ENCODE measurements around the gene DYNLT2. TPM values are rescaled to one million over a fixed set of nuclear protein-coding genes. Genes with fewer than 3 reads are reported as not detected.

DYNLT2 gene
- total and polyA plus RNA-seq, 2 of the 13 experiments (the other 11 are each of a cell fraction or from before 2014, with no cell fraction given), result 2.1 to 4.3 TPM

DNA sequence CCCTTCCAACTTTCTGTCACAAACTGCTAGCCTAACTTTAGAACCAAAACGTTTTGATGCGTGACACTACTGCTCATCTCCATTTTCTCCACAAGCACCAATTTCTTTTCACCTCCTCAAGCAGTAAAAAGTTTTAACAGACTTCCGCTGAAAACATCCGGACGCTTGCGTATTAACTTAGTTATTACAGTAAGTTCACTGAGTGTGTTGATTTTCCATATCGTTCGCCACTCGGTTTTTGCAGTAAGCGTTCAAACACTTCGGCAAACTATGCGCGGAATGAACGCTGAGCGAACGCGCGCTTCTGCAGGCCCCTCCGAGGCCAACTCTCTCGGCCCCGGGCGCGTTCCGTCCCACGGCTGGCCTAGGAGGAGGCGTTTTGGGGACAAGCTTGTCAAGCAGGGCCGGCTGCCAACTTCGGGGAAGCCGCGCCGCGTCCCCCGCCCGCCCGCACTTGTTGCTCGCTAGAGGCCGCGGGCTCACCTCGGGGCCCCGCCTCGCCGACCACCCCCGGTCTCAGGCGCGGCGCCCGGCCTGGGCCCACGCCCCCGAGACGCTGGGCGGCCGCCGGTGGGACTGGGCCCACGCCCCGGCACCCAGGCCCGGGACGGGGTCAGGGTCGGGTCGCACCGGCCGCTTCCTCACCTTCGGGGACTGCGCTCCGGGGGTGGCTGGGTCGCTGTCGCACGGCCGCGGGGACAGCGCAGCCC lies 28.0 kb downstream of the DYNLT2 start (continued):
- TF ChIP-seq, protein P1, sequence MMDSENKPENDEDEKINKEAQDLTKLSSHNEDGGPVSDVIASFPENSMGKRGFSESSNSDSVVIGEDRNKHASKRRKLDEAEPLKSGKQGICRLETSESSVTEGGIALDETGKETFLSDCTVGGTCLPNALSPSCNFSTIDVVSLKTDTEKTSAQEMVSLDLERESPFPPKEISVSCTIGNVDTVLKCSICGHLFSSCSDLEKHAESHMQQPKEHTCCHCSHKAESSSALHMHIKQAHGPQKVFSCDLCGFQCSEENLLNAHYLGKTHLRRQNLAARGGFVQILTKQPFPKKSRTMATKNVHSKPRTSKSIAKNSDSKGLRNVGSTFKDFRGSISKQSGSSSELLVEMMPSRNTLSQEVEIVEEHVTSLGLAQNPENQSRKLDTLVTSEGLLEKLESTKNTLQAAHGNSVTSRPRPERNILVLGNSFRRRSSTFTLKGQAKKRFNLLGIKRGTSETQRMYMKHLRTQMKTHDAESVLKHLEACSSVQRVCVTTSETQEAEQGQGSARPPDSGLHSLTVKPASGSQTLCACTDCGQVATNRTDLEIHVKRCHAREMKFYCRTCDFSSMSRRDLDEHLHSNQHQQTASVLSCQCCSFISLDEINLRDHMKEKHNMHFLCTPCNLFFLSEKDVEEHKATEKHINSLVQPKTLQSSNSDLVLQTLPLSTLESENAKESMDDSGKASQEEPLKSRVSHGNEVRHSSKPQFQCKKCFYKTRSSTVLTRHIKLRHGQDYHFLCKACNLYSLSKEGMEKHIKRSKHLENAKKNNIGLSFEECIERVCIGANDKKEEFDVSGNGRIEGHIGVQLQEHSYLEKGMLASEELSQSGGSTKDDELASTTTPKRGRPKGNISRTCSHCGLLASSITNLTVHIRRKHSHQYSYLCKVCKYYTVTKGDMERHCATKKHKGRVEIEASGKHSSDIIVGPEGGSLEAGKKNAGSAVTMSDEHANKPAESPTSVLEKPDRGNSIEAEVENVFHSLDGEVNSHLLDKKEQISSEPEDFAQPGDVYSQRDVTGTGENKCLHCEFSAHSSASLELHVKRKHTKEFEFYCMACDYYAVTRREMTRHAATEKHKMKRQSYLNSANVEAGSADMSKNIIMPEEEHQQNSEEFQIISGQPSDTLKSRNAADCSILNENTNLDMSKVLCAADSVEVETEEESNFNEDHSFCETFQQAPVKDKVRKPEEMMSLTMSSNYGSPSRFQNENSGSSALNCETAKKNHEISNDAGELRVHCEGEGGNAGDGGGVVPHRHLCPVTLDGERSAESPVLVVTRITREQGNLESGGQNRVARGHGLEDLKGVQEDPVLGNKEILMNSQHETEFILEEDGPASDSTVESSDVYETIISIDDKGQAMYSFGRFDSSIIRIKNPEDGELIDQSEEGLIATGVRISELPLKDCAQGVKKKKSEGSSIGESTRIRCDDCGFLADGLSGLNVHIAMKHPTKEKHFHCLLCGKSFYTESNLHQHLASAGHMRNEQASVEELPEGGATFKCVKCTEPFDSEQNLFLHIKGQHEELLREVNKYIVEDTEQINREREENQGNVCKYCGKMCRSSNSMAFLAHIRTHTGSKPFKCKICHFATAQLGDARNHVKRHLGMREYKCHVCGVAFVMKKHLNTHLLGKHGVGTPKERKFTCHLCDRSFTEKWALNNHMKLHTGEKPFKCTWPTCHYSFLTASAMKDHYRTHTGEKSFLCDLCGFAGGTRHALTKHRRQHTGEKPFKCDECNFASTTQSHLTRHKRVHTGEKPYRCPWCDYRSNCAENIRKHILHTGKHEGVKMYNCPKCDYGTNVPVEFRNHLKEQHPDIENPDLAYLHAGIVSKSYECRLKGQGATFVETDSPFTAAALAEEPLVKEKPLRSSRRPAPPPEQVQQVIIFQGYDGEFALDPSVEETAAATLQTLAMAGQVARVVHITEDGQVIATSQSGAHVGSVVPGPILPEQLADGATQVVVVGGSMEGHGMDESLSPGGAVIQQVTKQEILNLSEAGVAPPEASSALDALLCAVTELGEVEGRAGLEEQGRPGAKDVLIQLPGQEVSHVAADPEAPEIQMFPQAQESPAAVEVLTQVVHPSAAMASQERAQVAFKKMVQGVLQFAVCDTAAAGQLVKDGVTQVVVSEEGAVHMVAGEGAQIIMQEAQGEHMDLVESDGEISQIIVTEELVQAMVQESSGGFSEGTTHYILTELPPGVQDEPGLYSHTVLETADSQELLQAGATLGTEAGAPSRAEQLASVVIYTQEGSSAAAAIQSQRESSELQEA (CRISPR knock-in tag; IDR thresholded peaks at IDR 0.05; ENCODE audit: not compliant biosample characterization), result no peak
- TF ChIP-seq ZFX (CRISPR knock-in tag; IDR thresholded peaks at IDR 0.05; ENCODE audit: low read depth) (peak; percentile 63), SYNCRIP (IDR thresholded peaks at IDR 0.05; ENCODE audit: insufficient read depth, low read depth, low read length) (no peak), PITX1 (CRISPR knock-in tag; IDR thresholded peaks at IDR 0.05) (no peak), FLYWCH1 (CRISPR knock-in tag; IDR thresholded peaks at IDR 0.05) (no peak), ZNF317 (CRISPR knock-in tag; IDR thresholded peaks at IDR 0.05) (0 out of 2 replicates have a peak, but pooled peaks have one; percentile 43), FOXC1 (CRISPR knock-in tag; IDR thresholded peaks at IDR 0.05; ENCODE audit: borderline replicate concordance) (no peak), RFX3 (CRISPR knock-in tag; IDR thresholded peaks at IDR 0.05) (no peak), MAFK (conservative IDR thresholded peaks at IDR 0.05 in 1 of 2, IDR thresholded peaks at IDR 0.05 in 1 of 2; ENCODE audit: low read length in 2 of 2) (no peak), SCMH1 (CRISPR knock-in tag; IDR thresholded peaks at IDR 0.05; ENCODE audit: borderline replicate concordance) (no peak), ZNF230 (CRISPR knock-in tag; IDR thresholded peaks at IDR 0.05) (no peak), HOXD1 (CRISPR knock-in tag; IDR thresholded peaks at IDR 0.05) (0 out of 2 replicates have a peak, but pooled peaks have one; percentile 52), SAFB2 (CRISPR knock-in tag; IDR thresholded peaks at IDR 0.05; ENCODE audit: borderline replicate concordance, low read depth) (no peak; the same call in 1 of the 2 replicates), SIX4 (CRISPR knock-in tag; IDR thresholded peaks at IDR 0.05) (no peak), ISX (CRISPR knock-in tag; conservative IDR thresholded peaks at IDR 0.05) (no peak), NRL (CRISPR knock-in tag; IDR thresholded peaks at IDR 0.05; ENCODE audit: borderline replicate concordance) (no peak)
- TF ChIP-seq, protein P2, sequence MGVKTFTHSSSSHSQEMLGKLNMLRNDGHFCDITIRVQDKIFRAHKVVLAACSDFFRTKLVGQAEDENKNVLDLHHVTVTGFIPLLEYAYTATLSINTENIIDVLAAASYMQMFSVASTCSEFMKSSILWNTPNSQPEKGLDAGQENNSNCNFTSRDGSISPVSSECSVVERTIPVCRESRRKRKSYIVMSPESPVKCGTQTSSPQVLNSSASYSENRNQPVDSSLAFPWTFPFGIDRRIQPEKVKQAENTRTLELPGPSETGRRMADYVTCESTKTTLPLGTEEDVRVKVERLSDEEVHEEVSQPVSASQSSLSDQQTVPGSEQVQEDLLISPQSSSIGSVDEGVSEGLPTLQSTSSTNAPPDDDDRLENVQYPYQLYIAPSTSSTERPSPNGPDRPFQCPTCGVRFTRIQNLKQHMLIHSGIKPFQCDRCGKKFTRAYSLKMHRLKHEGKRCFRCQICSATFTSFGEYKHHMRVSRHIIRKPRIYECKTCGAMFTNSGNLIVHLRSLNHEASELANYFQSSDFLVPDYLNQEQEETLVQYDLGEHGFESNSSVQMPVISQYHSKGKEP (CRISPR knock-in tag; IDR thresholded peaks at IDR 0.05), result no peak
- TF ChIP-seq, protein P3, sequence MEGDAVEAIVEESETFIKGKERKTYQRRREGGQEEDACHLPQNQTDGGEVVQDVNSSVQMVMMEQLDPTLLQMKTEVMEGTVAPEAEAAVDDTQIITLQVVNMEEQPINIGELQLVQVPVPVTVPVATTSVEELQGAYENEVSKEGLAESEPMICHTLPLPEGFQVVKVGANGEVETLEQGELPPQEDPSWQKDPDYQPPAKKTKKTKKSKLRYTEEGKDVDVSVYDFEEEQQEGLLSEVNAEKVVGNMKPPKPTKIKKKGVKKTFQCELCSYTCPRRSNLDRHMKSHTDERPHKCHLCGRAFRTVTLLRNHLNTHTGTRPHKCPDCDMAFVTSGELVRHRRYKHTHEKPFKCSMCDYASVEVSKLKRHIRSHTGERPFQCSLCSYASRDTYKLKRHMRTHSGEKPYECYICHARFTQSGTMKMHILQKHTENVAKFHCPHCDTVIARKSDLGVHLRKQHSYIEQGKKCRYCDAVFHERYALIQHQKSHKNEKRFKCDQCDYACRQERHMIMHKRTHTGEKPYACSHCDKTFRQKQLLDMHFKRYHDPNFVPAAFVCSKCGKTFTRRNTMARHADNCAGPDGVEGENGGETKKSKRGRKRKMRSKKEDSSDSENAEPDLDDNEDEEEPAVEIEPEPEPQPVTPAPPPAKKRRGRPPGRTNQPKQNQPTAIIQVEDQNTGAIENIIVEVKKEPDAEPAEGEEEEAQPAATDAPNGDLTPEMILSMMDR (CRISPR knock-in tag; IDR thresholded peaks at IDR 0.05), result 0 out of 2 replicates have a peak, but pooled peaks have one; percentile 10

All from HepG2 (cell line).